ENCODE data around the gene TMEM14C.

DNA sequence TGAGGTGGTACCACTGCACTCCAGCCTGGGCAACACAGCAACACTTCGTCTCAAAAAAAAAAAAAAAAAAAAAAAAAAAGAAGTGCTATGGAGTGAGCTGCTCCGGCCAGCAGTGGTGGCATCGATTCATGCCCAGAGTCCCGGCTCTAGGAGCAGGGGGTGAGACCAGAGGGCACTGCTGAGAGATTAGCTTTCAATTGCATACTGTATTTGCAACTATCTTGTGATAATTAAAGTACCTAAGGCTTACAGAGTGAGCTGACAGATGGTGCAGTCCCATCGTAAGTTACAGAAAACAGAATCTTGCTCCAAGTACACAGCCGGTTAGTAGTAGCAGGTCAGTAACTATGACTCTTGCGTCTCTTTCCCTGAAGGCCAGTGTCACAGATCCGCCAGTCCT lies 56.2 kb downstream of the TMEM14C start:
- TF ChIP-seq, protein P1, sequence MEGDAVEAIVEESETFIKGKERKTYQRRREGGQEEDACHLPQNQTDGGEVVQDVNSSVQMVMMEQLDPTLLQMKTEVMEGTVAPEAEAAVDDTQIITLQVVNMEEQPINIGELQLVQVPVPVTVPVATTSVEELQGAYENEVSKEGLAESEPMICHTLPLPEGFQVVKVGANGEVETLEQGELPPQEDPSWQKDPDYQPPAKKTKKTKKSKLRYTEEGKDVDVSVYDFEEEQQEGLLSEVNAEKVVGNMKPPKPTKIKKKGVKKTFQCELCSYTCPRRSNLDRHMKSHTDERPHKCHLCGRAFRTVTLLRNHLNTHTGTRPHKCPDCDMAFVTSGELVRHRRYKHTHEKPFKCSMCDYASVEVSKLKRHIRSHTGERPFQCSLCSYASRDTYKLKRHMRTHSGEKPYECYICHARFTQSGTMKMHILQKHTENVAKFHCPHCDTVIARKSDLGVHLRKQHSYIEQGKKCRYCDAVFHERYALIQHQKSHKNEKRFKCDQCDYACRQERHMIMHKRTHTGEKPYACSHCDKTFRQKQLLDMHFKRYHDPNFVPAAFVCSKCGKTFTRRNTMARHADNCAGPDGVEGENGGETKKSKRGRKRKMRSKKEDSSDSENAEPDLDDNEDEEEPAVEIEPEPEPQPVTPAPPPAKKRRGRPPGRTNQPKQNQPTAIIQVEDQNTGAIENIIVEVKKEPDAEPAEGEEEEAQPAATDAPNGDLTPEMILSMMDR (IDR thresholded peaks at IDR 0.05): no peak
- TF ChIP-seq POLR2A (IDR thresholded peaks at IDR 0.05): no peak

Data from adrenal gland (tissue), 5 donors.